GM18526 (cell line): ENCODE results near the gene OR10A6.

Experiments
- POLR2A ChIP-seq: IDR thresholded peaks from 3 replicates; pipeline ENCODE4 v1.6.1; 2011; ENCODE audit not compliant: insufficient read length; ENCODE audit errors: extremely low read depth

Gene OR10A6

DNA sequence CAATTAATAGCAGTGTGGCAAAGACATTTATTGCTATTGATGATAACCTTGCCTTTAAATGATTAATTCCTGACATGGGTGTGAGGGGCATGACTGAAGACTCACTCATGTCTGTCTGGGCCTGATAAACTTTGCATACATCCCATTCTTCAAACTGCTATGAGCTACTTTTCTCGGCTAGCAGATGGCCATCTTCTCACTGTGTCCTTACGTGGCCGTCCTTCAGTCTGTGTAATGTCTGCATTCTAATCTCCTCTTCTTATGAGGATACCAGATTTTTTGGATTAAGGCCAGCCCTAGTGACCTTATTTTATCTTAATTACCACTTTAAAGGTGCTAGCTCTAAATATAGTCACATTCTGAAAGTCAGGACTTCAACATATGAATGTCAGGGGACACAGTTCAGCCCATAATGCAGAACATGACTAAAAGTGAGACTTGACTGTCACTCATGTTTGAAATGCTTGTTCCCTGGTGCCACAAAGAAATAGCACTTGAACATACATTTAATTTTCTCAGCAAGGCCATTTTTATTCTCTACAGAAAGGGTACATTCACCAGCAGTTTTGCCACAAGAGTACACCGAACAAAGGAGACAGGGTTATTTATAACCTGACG is 32.3 kb downstream of the OR10A6 start:
- no peak for TF ChIP-seq POLR2A

DNA sequence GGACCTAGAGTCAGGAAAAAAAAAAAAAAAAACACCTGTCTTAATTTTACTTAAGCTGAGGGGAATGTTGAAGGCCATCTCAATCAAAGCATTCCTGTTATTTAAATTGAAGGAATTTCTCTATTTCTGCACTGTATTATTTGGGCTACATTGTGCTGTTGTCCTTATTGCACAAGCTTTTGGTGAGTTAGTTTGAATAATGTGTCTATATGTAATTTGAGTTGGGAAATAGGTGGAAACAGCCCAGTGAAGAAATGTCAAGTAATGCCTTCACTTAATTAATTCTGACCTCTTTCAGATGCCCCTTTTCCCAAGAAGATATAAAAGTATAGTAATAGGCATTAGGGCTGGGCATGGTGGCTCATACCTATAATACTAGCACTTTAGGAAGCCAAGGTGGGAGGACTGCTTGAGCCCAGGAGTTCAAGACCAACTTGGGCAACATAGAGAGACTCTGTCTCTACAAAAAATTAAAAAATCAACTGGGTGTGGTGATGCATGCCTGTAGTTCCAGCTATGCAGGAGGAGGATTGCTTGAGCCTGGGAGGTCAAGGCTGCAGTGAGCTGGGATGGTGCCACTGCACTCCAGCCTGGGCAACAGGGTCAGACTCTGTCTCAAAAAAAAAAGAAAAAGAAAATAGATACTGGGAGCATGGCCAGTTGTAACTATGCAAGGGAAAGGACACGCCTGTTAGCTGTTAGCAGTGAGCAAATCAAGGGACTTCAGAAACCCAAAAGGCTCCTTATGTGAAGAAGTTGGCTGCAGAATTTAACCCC is 34.9 kb downstream of the OR10A6 start:
- TF ChIP-seq POLR2A = no peak

DNA sequence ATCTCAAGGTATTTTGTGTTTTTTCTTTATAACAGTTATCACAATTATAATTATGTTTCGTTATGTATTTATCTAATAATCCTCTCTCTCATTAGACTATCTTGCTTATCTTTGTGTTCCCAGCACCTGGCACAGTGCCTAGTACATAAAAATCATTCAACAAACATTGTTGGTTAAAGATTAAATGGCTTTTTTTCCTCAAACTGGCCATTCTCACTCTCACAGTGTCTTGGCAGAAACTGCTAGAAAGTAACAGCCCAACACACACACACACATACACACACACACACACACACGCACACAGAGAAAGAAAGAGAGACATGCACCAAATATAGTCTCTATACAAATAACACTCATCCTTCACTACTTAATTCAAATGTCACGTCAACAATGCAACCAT is 36.8 kb downstream of the OR10A6 start:
- TF ChIP-seq POLR2A = no peak

- no peak for TF ChIP-seq POLR2A
These were observed 37.3 kb downstream of the OR10A6 start for GRCh38 chr11:7893796-7894195.

DNA sequence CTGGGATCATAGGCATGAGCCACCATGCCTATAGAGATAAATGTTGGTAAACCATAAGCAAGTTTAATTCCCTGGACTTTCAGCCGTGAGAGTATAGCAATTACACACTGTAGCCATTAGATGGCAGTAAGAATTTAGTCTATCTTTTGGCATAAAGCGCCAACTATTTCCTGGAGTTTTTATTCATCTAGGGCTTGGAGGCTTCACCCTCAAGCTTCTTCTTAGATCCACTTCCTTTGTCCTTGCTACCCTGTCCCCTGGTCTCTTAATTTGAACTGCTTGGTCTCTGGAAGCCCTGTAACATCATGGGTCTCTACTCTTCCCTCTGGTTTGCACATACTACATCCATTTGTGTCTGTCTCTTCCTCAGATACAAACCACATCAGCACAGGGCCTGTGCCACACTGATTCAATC is 38.2 kb downstream of the OR10A6 start:
- TF ChIP-seq POLR2A = no peak

- TF ChIP-seq POLR2A = no peak
These were observed 38.9 kb downstream of the OR10A6 start for GRCh38 chr11:7892059-7892699.

DNA sequence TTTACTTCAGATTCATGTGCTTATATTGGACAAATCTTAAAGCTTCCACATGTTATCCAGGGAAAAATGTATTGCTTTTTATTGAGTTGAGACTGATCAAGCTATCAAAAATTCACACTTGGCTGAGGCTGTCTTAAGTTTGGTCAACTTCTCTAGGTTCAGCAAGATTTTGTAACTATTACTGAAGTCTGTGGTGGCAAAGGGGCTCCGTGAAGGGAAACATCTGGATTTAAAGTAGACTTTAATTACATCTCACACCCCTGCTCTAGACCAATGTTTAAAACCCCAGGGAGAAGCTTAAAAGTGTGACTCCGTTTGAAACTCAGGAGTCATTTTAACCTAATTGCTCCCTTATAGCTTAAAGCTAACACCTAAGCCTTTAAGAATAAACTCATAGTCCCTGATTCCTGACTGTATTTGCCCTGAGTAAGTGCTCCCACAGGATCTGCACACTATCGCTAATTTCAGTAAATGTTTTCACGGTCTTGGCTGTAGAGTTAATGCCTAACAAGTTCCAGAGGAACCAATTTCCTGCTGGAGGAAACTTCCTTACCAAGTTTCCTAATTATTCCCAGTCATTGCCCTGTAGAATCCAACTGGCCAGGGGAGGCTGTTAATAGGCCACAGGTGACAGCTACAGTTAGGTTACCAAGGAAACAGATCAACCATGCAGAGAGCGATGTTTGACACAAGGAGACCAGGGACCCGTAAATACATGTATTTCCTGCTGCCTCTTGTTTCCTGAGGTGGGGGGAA is 40.5 kb downstream of the OR10A6 start:
- no peak for TF ChIP-seq POLR2A

DNA sequence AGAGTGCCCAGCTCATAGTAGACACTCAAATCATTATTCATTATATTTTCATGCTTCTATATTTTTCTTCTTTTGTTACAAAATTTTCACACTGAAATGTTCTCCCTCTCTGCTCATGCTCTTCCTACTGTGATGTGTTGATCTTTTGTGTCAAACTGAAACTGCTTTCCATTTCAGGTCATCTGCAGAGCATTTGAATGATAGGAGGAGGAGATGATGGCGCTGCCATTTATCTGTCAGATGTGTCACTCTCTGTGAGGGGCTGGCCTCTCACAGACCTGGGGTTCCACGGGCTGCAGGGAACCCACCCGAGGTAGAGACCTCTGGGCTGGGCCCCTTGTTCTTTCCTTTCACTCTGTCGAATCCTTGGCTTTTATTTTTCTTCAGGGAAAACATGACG is 41.1 kb downstream of the OR10A6 start:
- TF ChIP-seq POLR2A = no peak

- TF ChIP-seq POLR2A = no peak
These were observed 48.2 kb downstream of the OR10A6 start for GRCh38 chr11:7882860-7883259.
